Ramos (cell line): ENCODE results near the gene ANKRD11.

Source experiments
- in situ Hi-C: fragments of 300-500 bp; cut with MboI; formaldehyde crosslinking; loops from one replicate; pipeline ENCODE4 v1.14.3; 2022; ENCODE audit warnings: low sequenced_read_pairs; ENCODE audit not compliant: unreplicated experiment

The ANKRD11 gene

GRCh38 chr16:89490439-89491237 lies at the start of gene ANKRD11:
Gene ANKRD11, minus strand, starts transcription at chr16:89490561. Its CDS starts 173,542 bp downstream, at chr16:89317019.
- in situ Hi-C loops, result no loop called here

- in situ Hi-C loops, result no loop called here
Observed at GRCh38 chr16:89538286-89538685, 47.9 kb upstream of the ANKRD11 start.

- in situ Hi-C loops, result no loop called here
Observed at GRCh38 chr16:89537549-89537925, 47.2 kb upstream of the ANKRD11 start.

- in situ Hi-C loops, result no loop called here
Observed at GRCh38 chr16:89536886-89537548, 46.7 kb upstream of the ANKRD11 start.

- in situ Hi-C loops, result no loop called here
Observed at GRCh38 chr16:89536371-89536770, 46.0 kb upstream of the ANKRD11 start.

- in situ Hi-C loops, result no loop called here
Observed at GRCh38 chr16:89534252-89534756, 43.9 kb upstream of the ANKRD11 start.

GRCh38 chr16:89531821-89532526 lies 41.6 kb upstream of the ANKRD11 start:
- in situ Hi-C loops, result no loop called here

GRCh38 chr16:89530401-89531381 lies 40.3 kb upstream of the ANKRD11 start:
- in situ Hi-C loops, result no loop called here

- in situ Hi-C loops, result no loop called here
Observed at GRCh38 chr16:89529097-89529496, 38.7 kb upstream of the ANKRD11 start.

GRCh38 chr16:89525146-89525913 lies 35.0 kb upstream of the ANKRD11 start:
- in situ Hi-C loops, result no loop called here

- in situ Hi-C loops, result no loop called here
Observed at GRCh38 chr16:89523680-89524344, 33.5 kb upstream of the ANKRD11 start.

- in situ Hi-C loops, result no loop called here
Observed at GRCh38 chr16:89522287-89522686, 31.9 kb upstream of the ANKRD11 start.

- in situ Hi-C loops, result no loop called here
Observed at GRCh38 chr16:89519881-89520280, 29.5 kb upstream of the ANKRD11 start.

- in situ Hi-C loops, result no loop called here
Observed at GRCh38 chr16:89517128-89517527, 26.8 kb upstream of the ANKRD11 start.

- in situ Hi-C loops, result no loop called here
Observed at GRCh38 chr16:89512453-89512852, 22.1 kb upstream of the ANKRD11 start.

GRCh38 chr16:89511374-89511773 lies 21.0 kb upstream of the ANKRD11 start:
- in situ Hi-C loops, result no loop called here

GRCh38 chr16:89510526-89510925 lies 20.2 kb upstream of the ANKRD11 start:
- in situ Hi-C loops, result no loop called here

GRCh38 chr16:89507834-89508590 lies 17.7 kb upstream of the ANKRD11 start, which contains the start of gene SPG7:
Gene SPG7, plus strand, starts transcription at chr16:89508403. Its CDS starts 15 bp downstream, at chr16:89508418.
- in situ Hi-C loops, result no loop called here
